ENCODE measurements around the gene PRPS1.

DNA sequence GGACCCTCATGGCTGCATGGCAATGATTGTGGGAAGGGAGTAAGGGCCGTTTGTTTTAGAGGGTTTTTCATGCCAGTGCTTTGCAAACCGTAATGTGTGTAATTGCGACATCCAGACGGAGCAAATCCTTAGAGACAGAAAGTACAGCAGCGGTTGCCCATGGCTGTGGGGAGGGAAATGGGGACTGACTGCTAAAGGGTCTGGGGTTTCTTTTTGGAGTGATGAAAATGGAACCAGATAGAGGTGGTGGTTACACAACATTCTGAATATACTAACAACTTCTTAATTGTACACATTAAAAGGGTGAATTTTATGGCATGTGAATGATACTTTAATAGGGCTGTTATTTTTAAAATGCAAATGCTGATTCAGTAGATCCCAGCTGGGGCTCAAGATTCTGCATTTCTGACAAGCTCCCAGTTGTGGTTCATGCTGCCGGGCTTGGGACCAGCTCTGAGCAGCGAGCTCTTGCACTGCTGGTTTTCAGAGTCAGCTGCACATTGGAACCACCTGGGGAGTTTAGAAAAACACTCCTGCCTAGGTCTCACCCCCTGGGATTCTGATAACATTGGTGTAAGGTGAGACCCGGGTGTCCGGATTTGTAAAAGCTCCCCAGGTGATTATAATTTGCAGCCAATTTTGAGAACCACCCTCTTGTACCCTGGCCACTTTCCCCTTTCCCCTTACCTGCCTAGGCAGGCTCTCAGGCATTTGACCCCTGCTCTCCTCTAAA lies 47.7 kb downstream of the PRPS1 start:
- TF ChIP-seq, protein P1, sequence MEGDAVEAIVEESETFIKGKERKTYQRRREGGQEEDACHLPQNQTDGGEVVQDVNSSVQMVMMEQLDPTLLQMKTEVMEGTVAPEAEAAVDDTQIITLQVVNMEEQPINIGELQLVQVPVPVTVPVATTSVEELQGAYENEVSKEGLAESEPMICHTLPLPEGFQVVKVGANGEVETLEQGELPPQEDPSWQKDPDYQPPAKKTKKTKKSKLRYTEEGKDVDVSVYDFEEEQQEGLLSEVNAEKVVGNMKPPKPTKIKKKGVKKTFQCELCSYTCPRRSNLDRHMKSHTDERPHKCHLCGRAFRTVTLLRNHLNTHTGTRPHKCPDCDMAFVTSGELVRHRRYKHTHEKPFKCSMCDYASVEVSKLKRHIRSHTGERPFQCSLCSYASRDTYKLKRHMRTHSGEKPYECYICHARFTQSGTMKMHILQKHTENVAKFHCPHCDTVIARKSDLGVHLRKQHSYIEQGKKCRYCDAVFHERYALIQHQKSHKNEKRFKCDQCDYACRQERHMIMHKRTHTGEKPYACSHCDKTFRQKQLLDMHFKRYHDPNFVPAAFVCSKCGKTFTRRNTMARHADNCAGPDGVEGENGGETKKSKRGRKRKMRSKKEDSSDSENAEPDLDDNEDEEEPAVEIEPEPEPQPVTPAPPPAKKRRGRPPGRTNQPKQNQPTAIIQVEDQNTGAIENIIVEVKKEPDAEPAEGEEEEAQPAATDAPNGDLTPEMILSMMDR (optimal IDR thresholded peaks at IDR 0.05 in 1 of 3, IDR thresholded peaks at IDR 0.05 in 1 of 3, conservative IDR thresholded peaks at IDR 0.05 in 1 of 3; ENCODE audit: extremely low read depth in 1 of 3, insufficient read depth in 2 of 3, low read length in 3 of 3): no peak
- TF ChIP-seq EZH2 (IDR thresholded peaks at IDR 0.05; ENCODE audit: low read length): no peak
